Prostate gland (tissue), 2 donors: Measurements from ENCODE around the gene PC.

Experiments used
- CTCF ChIP-seq, 4 experiments: fragments of 200-600 bp in 2 of 4; fragments of 450-650 bp in 2 of 4; sonication (generic) in 2 of 4; IDR thresholded peaks; 1 replicate in 3 of 4; 2 replicates in 1 of 4; pipeline ENCODE4 v1.5.1; 2016 to 2019; ENCODE audit warnings: antibody characterized with exemption in 4 of 4, mild to moderate bottlenecking in 2 of 4, moderate library complexity in 2 of 4
- POLR2A ChIP-seq: fragments of 450-650 bp; IDR thresholded peaks from one replicate; pipeline ENCODE4 v1.6.1; 2016; ENCODE audit warnings: antibody characterized with exemption, mild to moderate bottlenecking

GRCh38 chr11:66924272-66924671 lies 33.9 kb downstream of the PC start:
- TF ChIP-seq CTCF (IDR thresholded peaks at IDR 0.05) (no peak), POLR2A (no peak)
